HG03064 (cell line): Measurements from ENCODE around the gene SNAP29.

Experiments
- ATAC-seq: cut with Tn5 transposase; IDR thresholded peaks from one replicate; pipeline ENCODE4 v1.9.1; 2021; ENCODE audit warnings: low read depth; ENCODE audit not compliant: unreplicated experiment

SNAP29 gene

GRCh38 chr22:20865331-20865730 lies 6.5 kb downstream of the SNAP29 start:
- ATAC-seq = no peak

DNA sequence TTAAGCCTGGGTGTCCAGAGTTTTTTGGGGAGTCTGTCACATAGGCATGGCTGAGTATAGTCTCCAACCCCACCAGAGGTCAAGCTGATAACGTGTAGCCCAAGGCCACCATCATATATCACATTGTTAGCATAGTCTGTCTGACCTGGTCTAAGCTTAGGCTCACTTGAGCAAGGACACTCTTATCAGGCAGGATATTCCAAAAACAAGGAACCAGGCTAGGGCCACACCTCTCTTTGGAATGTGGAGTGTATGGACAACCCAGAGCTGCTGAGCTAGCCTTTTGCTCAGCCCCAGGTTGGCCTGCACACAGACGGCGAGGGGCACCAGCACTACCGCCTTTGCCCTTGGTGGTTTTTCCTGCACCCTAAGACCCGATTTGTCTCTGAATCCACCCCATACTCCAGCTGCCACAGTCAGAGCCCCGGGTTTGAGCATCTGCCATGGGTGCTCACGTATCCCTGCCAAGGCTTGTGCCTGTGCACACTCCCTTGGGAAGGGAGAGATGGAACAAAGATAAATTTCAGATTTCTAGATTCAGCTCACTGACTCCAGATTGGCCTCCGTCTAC lies 7.2 kb downstream of the SNAP29 start:
- ATAC-seq = no peak

- ATAC-seq = no peak
Observed at GRCh38 chr22:20866736-20867135, 7.9 kb downstream of the SNAP29 start.

DNA sequence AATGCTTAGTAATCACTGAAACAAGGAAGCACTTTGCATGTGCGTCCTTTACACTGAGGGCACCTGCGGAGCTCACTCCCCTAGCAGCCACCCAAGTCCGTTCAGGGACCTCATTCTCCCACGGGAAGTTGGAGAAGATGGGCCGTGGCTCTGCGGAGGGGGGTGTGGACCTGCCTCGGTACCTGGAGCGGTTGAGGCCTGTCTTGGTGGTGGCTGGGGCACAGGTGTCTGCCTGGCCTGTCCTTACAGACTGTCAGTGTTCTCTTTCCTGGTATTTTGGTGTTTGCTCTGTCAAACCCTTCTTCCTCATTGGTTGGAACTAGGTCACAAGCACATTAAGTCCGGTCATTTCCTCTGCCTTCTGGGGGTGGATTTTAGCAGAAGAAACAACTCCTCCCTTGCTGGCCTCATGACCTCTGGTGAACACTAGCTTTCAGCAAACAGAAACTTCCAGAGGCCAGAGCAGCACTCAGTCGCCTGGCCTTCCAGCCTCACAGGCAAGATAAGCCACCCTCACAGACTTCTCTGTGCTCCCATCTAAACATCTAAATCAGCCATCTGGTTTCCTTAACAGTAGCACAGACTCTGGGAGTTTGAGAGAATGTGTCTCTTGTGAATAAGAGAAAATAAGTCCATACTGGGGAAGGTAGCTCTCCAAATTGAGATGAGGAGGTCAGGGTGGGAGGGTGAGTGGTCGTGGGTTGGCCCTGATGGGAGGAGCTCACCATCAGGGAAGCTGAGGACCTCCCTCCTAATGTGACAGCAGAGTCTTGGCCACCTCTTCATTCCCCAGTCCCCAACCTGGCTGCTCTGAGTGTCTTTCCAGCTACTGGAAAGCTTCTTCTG lies 8.6 kb downstream of the SNAP29 start:
- no peak for ATAC-seq

GRCh38 chr22:20868025-20868962 lies 9.5 kb downstream of the SNAP29 start:
- ATAC-seq = no peak

DNA sequence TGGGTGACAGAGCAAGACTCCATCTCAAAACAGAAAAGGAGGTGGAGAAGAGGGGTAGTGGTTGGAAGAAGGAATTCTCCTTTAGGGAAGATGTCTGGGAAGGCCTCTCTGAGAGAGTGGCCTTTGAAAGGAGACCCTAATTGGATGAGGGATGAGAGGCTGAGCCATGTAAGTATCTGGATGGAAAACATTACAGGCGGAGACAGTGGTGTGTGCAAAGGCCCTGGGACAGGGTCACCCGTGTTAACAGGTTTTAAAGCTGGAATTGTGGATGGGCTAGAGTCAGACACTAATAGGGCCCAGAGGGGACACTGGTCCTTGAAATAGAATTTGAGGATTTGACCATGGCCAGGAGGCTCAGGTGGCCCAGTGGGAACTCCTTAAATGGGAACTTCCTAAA lies 10.4 kb downstream of the SNAP29 start:
- ATAC-seq = no peak

GRCh38 chr22:20873214-20873613 lies 14.4 kb downstream of the SNAP29 start:
- no peak for ATAC-seq

GRCh38 chr22:20875296-20875695 lies 16.5 kb downstream of the SNAP29 start:
- no peak for ATAC-seq

- ATAC-seq = no peak
Observed at GRCh38 chr22:20877715-20878114, 18.9 kb downstream of the SNAP29 start.

GRCh38 chr22:20881231-20881630 lies 22.4 kb downstream of the SNAP29 start:
- no peak for ATAC-seq

DNA sequence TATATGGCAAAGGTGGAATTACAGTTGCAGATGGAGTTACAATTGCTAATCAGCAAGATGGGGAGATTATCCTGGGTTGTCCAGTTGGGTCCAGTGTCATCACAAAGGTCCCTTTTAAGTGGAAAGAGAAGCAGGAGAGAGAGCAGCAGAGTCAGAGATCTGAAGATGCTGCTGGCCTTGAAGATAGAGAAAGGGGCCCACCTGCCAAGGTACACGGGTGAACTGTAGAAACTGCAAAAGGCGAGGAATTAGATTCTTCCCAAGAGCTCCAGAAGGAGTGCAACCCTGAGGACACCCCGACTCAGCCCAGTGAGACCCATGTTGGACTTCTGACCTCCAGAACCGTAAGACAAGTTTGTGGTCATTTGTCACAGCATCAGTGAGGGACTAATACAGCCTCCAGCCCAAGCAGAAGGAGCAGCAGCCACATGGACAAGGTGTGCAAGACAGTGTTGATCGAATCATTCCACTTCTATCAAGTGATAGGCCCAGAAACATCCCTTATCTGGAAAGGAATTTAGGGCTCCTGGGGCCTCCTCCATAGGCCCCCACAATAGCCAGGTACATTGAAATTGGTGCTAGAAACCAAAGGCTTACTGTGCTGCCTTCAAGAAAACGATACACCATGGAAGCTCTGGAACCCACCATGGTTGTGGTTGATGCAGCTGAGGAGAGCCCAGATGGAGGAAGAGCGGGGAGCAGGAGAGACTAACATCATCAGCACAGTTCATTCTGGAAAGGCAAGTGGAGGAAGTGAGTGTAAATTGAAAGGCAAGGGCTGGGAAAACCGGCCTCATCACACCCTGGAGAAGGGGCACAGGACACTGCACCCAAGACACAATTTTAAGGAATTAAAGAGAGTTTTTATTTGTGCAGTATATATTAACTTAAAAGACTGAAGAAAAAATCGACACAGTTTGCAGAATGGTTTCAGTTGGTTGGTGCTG lies 23.3 kb downstream of the SNAP29 start:
- no peak for ATAC-seq

DNA sequence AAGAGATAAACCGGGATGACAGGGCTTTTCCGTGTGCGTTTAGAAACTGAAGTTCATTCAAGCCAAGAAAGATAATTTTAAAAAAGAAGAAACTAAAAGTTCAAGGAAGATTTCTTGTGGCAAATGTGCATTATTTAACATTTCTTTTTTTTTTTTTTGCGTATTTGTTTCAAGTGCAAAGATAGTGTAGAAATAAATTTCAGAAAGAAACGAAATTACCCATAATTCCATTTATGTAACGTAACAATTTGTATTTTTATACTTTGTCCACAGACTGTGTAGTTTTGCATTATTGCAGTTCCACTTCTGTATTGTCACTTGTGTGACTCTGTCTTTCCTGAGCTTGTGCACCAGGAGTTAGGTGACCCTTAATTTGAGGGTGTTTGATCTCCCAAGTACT lies 24.0 kb downstream of the SNAP29 start:
- no peak for ATAC-seq

DNA sequence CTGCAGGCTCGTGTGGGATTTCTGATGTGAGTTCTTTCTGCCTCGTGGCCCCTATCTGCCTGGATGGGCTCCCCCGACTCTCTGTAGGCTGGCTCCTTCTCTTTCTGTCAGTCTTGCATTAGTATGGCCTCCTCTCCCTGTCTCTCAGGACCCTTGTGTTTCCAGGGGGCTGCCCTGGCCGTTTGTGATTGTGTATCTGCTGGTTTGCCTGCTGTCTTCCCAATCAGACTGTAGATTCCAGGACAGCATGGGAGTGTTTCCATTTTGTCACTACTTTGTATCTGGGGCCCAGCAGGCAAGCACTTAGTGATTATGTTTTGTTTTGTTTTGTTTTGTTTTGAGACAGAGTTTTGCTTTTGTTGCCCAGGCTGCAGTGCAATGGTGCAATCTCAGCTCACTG lies 25.6 kb downstream of the SNAP29 start:
- ATAC-seq = no peak

DNA sequence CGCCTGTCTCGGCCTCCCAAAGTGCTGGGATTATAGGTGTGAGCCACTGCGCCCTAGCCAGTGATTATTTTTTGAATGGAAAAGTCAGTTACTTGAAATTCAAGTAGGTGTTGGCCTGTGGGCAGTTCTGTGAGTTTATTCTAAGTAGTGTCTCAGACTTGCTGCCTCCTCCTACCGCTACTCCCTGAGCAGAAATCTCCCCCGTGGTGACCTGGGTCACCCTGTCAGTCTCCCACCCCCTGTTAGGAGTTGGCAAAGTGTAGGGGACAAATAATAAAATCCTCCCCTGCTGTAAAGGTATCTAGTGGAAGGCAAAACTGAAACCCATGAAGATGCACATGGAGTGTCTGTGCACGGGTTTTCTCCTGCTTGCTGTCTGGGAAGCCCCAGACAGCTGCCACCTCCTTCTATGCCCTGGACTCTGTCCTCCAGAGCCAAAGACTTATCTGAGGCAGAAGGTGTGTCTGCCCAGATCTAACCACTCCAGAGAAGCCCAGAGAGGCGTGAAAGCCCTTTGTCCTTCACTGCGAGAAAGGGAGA lies 26.3 kb downstream of the SNAP29 start:
- ATAC-seq = no peak

GRCh38 chr22:20885557-20886323 lies 26.9 kb downstream of the SNAP29 start:
- no peak for ATAC-seq

- no peak for ATAC-seq
Observed at GRCh38 chr22:20887375-20887774, 28.6 kb downstream of the SNAP29 start.

GRCh38 chr22:20889025-20889704 lies 30.4 kb downstream of the SNAP29 start:
- ATAC-seq = no peak

DNA sequence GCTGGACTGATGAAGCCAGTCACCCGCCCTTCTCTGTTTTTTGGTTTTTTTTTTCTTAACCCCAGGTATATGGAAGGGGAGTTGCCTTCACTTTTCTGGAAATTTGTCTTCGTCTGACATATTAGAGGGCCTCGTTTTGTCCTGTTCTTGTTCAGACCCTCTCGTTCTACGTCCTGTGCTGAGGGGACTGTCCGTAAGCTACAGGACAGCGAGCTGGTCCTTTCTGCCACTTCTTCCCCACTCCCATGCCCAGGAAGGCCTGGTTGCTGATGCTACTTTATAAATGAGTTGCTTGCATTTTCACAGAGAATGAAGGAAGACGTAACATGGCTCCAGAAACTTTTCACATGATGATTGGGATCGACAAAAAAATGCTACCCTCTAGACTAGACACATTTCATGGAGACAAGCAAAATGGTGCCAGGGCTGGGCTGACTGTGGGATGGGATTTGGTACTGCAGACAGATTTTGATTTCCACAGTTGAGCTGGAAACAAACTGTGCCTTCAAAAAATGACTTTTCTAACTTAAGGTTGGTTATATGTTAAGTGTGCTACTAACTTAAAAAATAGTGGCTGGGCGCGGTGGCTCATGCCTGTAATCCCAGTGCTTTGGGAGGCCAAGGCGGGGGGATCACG lies 31.2 kb downstream of the SNAP29 start:
- ATAC-seq = no peak
